HepG2 (cell line): Measurements from ENCODE around the gene BPIFA1. TPM values are rescaled to one million over a fixed set of nuclear protein-coding genes. Genes with fewer than 3 reads are reported as not detected.
A peak's percentile ranks its signal among the peaks of the same experiment; 100 is the strongest.

Experiments used
- CBFB ChIP-seq: sonication (generic); formaldehyde crosslinking; IDR thresholded peaks from 2 replicates; pipeline ENCODE4 v1.4.0; 2020; ENCODE audit warnings: missing genetic modification reagents
- EP300 ChIP-seq, 3 experiments: sonication (generic) in 1 of 3; formaldehyde crosslinking in 1 of 3; IDR thresholded peaks; 2 replicates each; pipeline versions ENCODE4 v1.5.1 to v1.6.1; 2011 to 2020; ENCODE audit warnings: low read depth in 2 of 3, low read length in 2 of 3, borderline replicate concordance in 1 of 3, improper control_type of control experiment in 1 of 3, mild to moderate bottlenecking in 1 of 3, missing genetic modification reagents in 1 of 3, moderate library complexity in 1 of 3
- ERF ChIP-seq: IDR thresholded peaks from 2 replicates; pipeline ENCODE4 v1.6.1; 2018; ENCODE audit warnings: missing biosample characterization, missing genetic modification reagents
- HMG20A ChIP-seq: IDR thresholded peaks from 2 replicates; pipeline ENCODE4 v1.6.1; 2016; ENCODE audit warnings: borderline replicate concordance
- HNRNPUL1 ChIP-seq: fragments of 200-400 bp; formaldehyde crosslinking; IDR thresholded peaks from 2 replicates; pipeline ENCODE4 v1.6.1; 2017; ENCODE audit warnings: low read depth, mild to moderate bottlenecking, low read length, moderate library complexity
- HOXA9 ChIP-seq: sonication (generic); formaldehyde crosslinking; IDR thresholded peaks from 2 replicates; pipeline ENCODE4 v1.8.1; 2022; ENCODE audit warnings: missing genetic modification reagents, mild to moderate bottlenecking, moderate library complexity, borderline replicate concordance
- MEIS1 ChIP-seq: sonication (generic); formaldehyde crosslinking; IDR thresholded peaks from 2 replicates; pipeline ENCODE4 v1.9.0; 2021; ENCODE audit warnings: mild to moderate bottlenecking, missing genetic modification reagents, moderate library complexity, borderline replicate concordance
- MZF1 ChIP-seq: sonication (generic); formaldehyde crosslinking; IDR thresholded peaks from 2 replicates; pipeline ENCODE4 v1.8.1; 2023; ENCODE audit warnings: mild to moderate bottlenecking, missing genetic modification reagents, borderline replicate concordance
- NCOA5 ChIP-seq: sonication (generic); formaldehyde crosslinking; IDR thresholded peaks from 2 replicates; pipeline ENCODE4 v1.4.0; 2020; ENCODE audit warnings: missing genetic modification reagents
- NFIC ChIP-seq: IDR thresholded peaks from 2 replicates; pipeline ENCODE4 v1.6.1; 2012; ENCODE audit warnings: mild to moderate bottlenecking, low read length, inconsistent platforms
- RAD21 ChIP-seq: fragments of 450-650 bp; formaldehyde crosslinking; IDR thresholded peaks from 2 replicates; pipeline ENCODE4 v1.5.0; 2020; ENCODE audit warnings: mild to moderate bottlenecking
- RNF2 ChIP-seq: fragments of 450-650 bp; conservative IDR thresholded peaks from 2 replicates; pipeline ENCODE4 v1.6.1; 2016; ENCODE audit warnings: low read depth
- SKI ChIP-seq: fragments of 450-650 bp; IDR thresholded peaks from one replicate; pipeline ENCODE4 v1.6.1; 2018; ENCODE audit warnings: mild to moderate bottlenecking; ENCODE audit not compliant: partially characterized antibody
- SRSF1 ChIP-seq: fragments of 200-400 bp; formaldehyde crosslinking; optimal IDR thresholded peaks from 2 replicates; pipeline ENCODE3; 2017; ENCODE audit warnings: mild to moderate bottlenecking, low read depth, low read length, moderate library complexity
- TCF7L2 ChIP-seq: IDR thresholded peaks from 2 replicates; pipeline ENCODE4 v1.6.1; 2011; ENCODE audit warnings: mild to moderate bottlenecking, low read depth, low read length, moderate library complexity
- TSC22D2 ChIP-seq: sonication (generic); formaldehyde crosslinking; IDR thresholded peaks from 2 replicates; pipeline ENCODE4 v1.5.1; 2020; ENCODE audit warnings: missing genetic modification reagents, mild to moderate bottlenecking, borderline replicate concordance
- ZNF17 ChIP-seq: sonication (generic); formaldehyde crosslinking; IDR thresholded peaks from 2 replicates; pipeline ENCODE4 v1.5.0; 2020; ENCODE audit warnings: mild to moderate bottlenecking, missing genetic modification reagents
- ZNF264 ChIP-seq: sonication (generic); formaldehyde crosslinking; IDR thresholded peaks from 2 replicates; pipeline ENCODE4 v1.4.0; 2020; ENCODE audit warnings: missing genetic modification reagents
- ZNF44 ChIP-seq: sonication (generic); formaldehyde crosslinking; IDR thresholded peaks from 2 replicates; pipeline ENCODE4 v1.5.1; 2020; ENCODE audit warnings: mild to moderate bottlenecking, missing genetic modification reagents
- ZNF460 ChIP-seq: sonication (generic); formaldehyde crosslinking; IDR thresholded peaks from 2 replicates; pipeline ENCODE4 v1.5.1; 2020; ENCODE audit warnings: missing genetic modification reagents, mild to moderate bottlenecking, borderline replicate concordance
- ZNF619 ChIP-seq: sonication (generic); formaldehyde crosslinking; IDR thresholded peaks from 2 replicates; pipeline ENCODE4 v1.4.0; 2020; ENCODE audit warnings: mild to moderate bottlenecking, missing genetic modification reagents
- ZNF629 ChIP-seq: sonication (generic); formaldehyde crosslinking; conservative IDR thresholded peaks from 2 replicates; pipeline ENCODE4 v1.5.0; 2020; ENCODE audit warnings: missing genetic modification reagents
- ZNF674 ChIP-seq: sonication (generic); formaldehyde crosslinking; IDR thresholded peaks from 2 replicates; pipeline ENCODE4 v1.5.0; 2020; ENCODE audit warnings: low read depth, mild to moderate bottlenecking, missing genetic modification reagents
- ZNF713 ChIP-seq: sonication (generic); formaldehyde crosslinking; IDR thresholded peaks from 2 replicates; pipeline ENCODE4 v1.4.0; 2020; ENCODE audit warnings: mild to moderate bottlenecking, missing genetic modification reagents
- ZNF792 ChIP-seq: IDR thresholded peaks from 2 replicates; pipeline ENCODE4 v1.6.1; 2016
- ZSCAN22 ChIP-seq: sonication (generic); formaldehyde crosslinking; IDR thresholded peaks from 2 replicates; pipeline ENCODE4 v1.4.0; 2020; ENCODE audit warnings: mild to moderate bottlenecking, missing genetic modification reagents
- polyA plus RNA-seq, 8 experiments: library from polyadenylated mRNA; depleted of rRNA in 3 of 8; stranded (reverse) in 7 of 8; unstranded in 1 of 8; fragments of >200 nt; fragmentation: Illumina TruSeq in 4 of 8; extraction: Trizol in 4 of 8; gene quantifications; 2 replicates each; pipeline versions ENCODE4 v1.2.1 to v1.2.3, GENCODE V29; 2011 to 2016; ENCODE audit warnings: low read depth in 4 of 8, missing spikeins in 1 of 8, mixed read lengths in 1 of 8; ENCODE audit not compliant: insufficient read depth in 1 of 8
- total RNA-seq, 5 experiments: library from RNA; depleted of rRNA; stranded (reverse); fragments of >200 nt; fragmentation: Illumina TruSeq; extraction: Trizol; gene quantifications; 2 replicates each; pipeline ENCODE4 v1.2.3, GENCODE V29; 2016; ENCODE audit warnings: low read depth in 1 of 5
- TF ChIP-seq, protein P1 (sequence below): IDR thresholded peaks from 2 replicates; pipeline ENCODE4 v1.6.1; 2016
- TF ChIP-seq, protein P2 (sequence below): sonication (generic); formaldehyde crosslinking; IDR thresholded peaks from 2 replicates; pipeline ENCODE4 v1.4.0; 2020; ENCODE audit warnings: missing genetic modification reagents, mild to moderate bottlenecking, borderline replicate concordance
- TF ChIP-seq, protein P3 (sequence below): sonication (generic); formaldehyde crosslinking; conservative IDR thresholded peaks from 2 replicates; pipeline ENCODE4 v1.8.1; 2023; ENCODE audit warnings: missing genetic modification reagents

BPIFA1 gene
- total and polyA plus RNA-seq, 2 of the 13 experiments (the other 11 are each of a cell fraction or from before 2014, with no cell fraction given), result not detected

DNA sequence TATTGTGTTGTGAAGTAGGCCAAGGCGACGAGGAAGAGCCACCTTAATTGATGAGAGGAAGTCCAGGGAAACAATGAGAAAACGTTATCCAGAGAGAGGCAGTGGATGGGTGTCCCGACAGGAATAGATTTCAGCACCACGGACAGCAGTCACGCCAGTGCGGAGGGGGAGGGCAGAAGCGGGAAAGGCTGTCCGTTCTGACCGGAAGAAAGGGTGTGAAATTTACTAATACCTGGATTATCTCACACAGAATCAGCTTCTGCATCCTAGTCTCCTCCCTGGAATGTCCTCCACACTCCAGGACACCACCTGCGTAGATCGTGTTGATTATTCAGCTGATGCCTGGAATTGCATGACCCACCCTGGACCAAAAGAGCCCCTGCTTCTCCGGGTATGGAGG lies 26.0 kb upstream of the BPIFA1 start (continued):
- TF ChIP-seq EP300 (IDR thresholded peaks at IDR 0.05; ENCODE audit: low read depth in 2 of 2, low read length in 2 of 2), result no peak
- TF ChIP-seq EP300 (CRISPR knock-in tag; IDR thresholded peaks at IDR 0.05; ENCODE audit: borderline replicate concordance), result 0 out of 2 replicates have a peak, but pooled peaks have one; percentile 45
- TF ChIP-seq MZF1 (CRISPR knock-in tag), result 0 out of 2 replicates have a peak, but pooled peaks have one; percentile 71
- TF ChIP-seq ZNF674 (CRISPR knock-in tag), result peak; percentile 82; the same call in 1 of the 2 replicates
- no peak for TF ChIP-seq SKI
- TF ChIP-seq ERF (CRISPR knock-in tag), result peak; percentile 100
- peak; percentile 99 for TF ChIP-seq TSC22D2
- TF ChIP-seq RAD21 (CRISPR knock-in tag), result 0 out of 2 replicates have a peak, but pooled peaks have one; percentile 42
- no peak for TF ChIP-seq NFIC
- TF ChIP-seq ZNF44 (CRISPR knock-in tag), result peak; percentile 85; the same call in 1 of the 2 replicates
- peak; percentile 91; the same call in 1 of the 2 replicates for TF ChIP-seq ZNF17 (CRISPR knock-in tag)
- no peak for TF ChIP-seq SRSF1
- no peak for TF ChIP-seq ZSCAN22 (CRISPR knock-in tag)
- no peak for TF ChIP-seq ZNF460 (CRISPR knock-in tag)
- TF ChIP-seq ZNF264, result peak; percentile 97
- TF ChIP-seq HMG20A, result peak; percentile 69; the same call in 1 of the 2 replicates
- TF ChIP-seq, protein P1, sequence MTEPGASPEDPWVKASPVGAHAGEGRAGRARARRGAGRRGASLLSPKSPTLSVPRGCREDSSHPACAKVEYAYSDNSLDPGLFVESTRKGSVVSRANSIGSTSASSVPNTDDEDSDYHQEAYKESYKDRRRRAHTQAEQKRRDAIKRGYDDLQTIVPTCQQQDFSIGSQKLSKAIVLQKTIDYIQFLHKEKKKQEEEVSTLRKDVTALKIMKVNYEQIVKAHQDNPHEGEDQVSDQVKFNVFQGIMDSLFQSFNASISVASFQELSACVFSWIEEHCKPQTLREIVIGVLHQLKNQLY (CRISPR knock-in tag), result peak; percentile 79
- peak; percentile 70; the same call in 1 of the 2 replicates for TF ChIP-seq CBFB (CRISPR knock-in tag)
- TF ChIP-seq, protein P2, sequence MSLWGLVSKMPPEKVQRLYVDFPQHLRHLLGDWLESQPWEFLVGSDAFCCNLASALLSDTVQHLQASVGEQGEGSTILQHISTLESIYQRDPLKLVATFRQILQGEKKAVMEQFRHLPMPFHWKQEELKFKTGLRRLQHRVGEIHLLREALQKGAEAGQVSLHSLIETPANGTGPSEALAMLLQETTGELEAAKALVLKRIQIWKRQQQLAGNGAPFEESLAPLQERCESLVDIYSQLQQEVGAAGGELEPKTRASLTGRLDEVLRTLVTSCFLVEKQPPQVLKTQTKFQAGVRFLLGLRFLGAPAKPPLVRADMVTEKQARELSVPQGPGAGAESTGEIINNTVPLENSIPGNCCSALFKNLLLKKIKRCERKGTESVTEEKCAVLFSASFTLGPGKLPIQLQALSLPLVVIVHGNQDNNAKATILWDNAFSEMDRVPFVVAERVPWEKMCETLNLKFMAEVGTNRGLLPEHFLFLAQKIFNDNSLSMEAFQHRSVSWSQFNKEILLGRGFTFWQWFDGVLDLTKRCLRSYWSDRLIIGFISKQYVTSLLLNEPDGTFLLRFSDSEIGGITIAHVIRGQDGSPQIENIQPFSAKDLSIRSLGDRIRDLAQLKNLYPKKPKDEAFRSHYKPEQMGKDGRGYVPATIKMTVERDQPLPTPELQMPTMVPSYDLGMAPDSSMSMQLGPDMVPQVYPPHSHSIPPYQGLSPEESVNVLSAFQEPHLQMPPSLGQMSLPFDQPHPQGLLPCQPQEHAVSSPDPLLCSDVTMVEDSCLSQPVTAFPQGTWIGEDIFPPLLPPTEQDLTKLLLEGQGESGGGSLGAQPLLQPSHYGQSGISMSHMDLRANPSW (CRISPR knock-in tag), result no peak
- TF ChIP-seq RNF2, result no peak
- TF ChIP-seq, protein P3, sequence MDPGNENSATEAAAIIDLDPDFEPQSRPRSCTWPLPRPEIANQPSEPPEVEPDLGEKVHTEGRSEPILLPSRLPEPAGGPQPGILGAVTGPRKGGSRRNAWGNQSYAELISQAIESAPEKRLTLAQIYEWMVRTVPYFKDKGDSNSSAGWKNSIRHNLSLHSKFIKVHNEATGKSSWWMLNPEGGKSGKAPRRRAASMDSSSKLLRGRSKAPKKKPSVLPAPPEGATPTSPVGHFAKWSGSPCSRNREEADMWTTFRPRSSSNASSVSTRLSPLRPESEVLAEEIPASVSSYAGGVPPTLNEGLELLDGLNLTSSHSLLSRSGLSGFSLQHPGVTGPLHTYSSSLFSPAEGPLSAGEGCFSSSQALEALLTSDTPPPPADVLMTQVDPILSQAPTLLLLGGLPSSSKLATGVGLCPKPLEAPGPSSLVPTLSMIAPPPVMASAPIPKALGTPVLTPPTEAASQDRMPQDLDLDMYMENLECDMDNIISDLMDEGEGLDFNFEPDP, result peak; percentile 97; the same call in 1 of the 2 replicates
- TF ChIP-seq NCOA5 (CRISPR knock-in tag), result no peak
- peak; percentile 99 for TF ChIP-seq ZNF792
- no peak for TF ChIP-seq HNRNPUL1
- TF ChIP-seq MEIS1 (CRISPR knock-in tag), result peak; percentile 84; the same call in 1 of the 2 replicates
- no peak for TF ChIP-seq ZNF619 (CRISPR knock-in tag)
- TF ChIP-seq TCF7L2, result no peak
- no peak for TF ChIP-seq ZNF713 (CRISPR knock-in tag)
- TF ChIP-seq HOXA9 (CRISPR knock-in tag), result peak; percentile 96
- TF ChIP-seq ZNF629, result peak; percentile 38; the same call in 1 of the 2 replicates
